NCI-H2171 (cell line): ENCODE data around the gene MRPL23.

Experiments used
- DNase-seq: peaks from one replicate; lab custom pipeline; 2025; lab: John Stamatoyannopoulos, UW

Gene MRPL23

GRCh38 chr11:1921574-1922141 is 25.5 kb upstream of the MRPL23 start:
- no peak for DNase-seq

DNA sequence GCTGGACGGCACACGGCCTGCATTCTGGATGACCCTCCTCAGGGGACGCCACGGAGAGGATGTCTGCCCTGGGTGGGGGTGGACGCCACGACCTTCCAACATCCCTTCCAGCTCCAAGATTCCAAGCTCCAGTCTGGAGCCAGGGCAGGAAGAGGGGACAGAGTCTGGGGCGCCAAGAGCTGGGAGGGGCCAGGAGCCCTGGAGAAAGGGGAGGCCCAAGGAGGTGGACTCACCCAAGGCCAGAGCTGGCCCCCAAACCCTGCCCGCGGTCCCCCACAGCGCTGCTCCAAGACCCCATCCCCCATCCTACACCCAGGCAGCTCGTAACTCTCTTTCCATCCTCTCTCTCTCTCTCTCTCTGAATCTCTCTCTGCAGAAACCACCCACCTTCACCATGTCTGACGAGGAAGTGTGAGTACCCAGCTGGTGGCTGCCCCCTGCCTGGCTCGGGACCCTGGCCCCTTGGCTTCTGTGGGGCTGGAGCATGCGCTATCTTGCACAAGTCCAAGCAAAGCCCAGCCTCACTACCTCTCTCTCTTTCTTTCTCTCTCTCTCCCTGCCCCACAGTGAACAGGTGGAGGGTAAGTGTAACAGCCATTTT is 24.6 kb upstream of the MRPL23 start:
- DNase-seq = no peak

DNA sequence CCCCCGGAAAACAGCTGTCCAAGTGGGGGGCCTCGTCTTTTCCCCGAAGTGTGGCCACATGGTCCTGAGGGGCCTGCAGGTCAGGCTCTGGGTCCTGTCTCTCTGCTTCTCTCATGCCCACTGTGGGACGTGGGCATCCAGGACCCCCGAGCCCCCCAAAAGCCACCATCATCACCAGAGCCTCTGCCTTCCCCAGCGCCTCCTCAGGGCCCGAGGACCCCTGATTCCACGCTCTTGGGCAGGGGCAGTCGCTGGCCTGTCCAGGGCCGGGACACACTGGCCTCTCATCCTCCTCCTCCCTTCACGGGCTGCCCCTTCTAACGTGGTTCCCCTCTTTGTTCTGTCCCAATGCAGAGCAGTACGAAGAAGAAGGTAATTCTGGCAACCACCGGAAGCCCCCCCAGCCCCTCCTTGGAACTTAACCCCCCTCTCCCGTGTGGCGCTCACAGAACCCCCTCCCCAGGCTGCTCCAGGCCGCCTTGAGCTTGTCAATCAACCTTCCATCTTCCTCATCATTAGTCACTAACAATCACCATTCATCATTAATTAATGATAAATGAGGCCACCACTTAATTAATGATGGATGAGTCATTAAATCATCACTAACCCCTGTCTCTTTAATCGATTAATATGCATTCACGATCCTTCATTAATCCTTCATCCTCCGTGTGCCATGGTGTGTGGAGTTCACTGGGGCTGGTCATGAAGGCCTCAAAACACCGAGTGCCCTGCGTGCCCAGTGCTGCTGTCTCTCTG is 23.8 kb upstream of the MRPL23 start:
- no peak for DNase-seq

DNA sequence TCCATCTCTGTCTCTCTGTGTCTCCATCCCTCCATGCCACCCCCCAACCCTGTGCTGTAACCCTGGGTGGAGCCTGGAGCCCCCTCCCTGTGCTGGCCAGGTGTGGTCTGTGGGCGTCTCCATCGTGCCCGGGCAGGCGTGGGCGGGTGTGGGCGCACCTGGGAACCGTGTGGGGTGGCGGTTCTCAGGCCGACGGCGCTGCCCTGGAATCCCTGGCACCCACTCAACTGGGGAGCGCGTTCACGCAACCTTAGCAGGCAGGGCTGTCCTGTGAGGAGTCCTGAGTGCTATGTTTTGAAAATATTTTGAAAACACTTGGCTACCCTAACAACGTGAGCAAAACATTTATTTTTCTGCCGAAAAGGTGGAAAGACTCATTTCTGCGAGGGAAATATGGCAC is 23.0 kb upstream of the MRPL23 start:
- DNase-seq = no peak

DNA sequence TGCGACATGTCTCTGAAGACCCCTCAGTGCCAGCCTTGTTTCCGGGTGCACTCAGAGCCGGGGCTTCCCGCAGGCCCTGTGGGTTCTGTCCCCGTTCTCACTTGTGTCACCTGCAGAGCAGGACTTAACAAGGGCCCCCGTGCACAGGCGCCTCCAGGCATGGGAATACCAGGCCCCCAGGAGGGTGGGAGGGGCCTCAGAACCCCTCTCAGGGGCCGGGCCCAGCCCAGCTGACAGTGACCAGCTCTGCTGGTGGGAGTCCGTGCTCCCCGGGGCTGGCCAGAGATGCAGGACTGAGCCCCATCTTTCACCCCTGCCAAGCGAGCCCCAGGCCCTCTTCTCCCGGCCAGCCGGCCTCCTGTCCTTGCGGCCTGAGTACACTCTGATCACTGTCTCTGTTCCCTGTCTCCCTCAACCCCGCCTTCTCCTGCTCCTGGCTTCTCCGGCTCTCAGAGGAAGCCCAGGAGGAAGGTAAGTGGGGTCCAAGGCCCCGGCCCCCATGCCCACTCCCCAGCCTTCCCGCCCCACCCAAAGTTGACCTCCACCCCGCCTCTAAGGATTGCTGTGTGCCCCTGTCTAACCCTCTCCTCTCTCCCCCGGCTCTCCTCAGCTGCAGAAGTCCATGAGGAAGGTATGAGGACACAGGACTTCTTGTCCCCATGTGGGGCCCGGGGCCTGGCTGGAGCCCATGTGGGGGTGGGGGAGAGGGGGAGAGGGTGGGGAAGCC is 22.3 kb upstream of the MRPL23 start:
- no peak for DNase-seq

- no peak for DNase-seq
Observed at GRCh38 chr11:1925373-1926155, 21.6 kb upstream of the MRPL23 start.

DNA sequence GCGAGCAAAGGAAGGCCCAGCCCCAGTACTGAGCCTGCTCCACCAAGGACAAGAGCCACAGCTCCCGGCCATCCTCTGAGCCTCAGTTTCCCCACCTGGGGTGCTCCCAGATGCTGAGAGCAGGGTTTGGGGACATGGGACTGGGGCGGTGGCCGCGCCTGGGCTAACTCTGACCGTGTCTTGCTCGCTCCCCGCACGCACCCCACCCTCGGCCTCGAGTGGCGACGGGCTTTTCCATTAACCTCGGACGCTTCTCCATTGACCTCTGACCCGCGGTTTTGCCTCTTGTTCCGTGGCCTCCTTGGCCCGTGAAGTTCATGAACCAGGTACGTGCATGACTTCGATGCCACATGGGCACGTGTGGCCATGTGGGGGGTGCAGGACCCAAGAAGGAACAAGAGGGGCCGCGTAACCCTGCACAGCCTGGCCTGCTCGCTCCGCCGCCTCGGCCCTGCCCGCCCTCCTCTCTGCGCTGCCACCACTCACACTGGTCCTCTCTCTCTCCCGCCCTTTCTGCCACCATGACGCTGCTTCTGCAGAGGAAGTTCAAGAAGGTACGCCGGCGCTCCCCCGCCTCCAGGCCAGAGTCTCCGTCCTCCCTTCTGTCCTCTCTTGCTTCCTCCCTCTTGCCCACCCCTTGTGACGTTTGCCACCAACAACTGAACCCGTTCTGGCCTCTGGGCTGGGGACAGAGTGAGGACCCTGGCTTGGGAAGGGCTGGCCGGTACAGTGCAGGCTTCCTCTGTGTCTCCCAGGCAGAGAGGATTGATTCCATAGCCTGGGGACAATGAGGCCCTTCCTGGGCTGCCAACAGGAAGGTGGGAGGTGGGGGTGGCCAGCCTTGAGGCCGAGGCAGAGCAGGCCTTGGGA is 20.7 kb upstream of the MRPL23 start:
- no peak for DNase-seq

GRCh38 chr11:1927026-1927847 is 19.9 kb upstream of the MRPL23 start:
- no peak for DNase-seq

- DNase-seq = no peak
Observed at GRCh38 chr11:1927848-1928469, 19.2 kb upstream of the MRPL23 start.

- no peak for DNase-seq
Observed at GRCh38 chr11:1928470-1928890, 18.7 kb upstream of the MRPL23 start.

DNA sequence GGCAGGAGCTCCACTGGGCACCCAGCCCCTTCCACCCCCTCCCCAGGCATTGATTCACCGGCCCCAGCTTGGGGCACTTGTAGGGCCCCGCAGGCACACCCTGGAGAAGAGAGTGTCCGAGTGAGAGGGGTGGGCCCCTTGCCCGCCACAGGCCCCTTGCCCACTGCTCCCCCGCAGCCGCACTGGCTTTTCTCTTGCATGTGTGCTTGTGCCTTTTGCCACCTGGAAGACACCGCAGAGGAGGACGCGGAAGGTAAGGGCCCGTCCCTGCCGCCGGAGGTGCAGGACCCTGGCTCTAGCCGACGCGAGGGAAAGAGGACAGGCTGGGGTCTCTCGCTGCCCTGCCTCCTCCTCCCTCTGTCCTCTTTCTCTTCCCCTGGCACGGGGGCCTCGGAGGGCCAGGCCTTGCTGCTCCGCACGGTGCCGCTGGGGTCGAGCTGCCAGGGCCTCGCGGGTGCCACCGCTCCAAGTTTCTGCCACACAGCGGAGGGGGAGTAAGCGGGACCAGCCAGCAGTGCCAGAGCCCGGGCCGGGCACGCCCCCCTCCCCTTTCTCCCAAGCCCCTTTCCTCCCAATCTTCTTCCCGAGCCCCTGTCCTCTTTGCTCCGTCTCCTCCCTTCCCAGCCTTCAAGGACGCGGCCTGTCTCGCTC is 18.1 kb upstream of the MRPL23 start:
- DNase-seq = no peak

- DNase-seq = no peak
Observed at GRCh38 chr11:1929621-1930461, 17.3 kb upstream of the MRPL23 start.

- no peak for DNase-seq
Observed at GRCh38 chr11:1930462-1930830, 16.7 kb upstream of the MRPL23 start.

DNA sequence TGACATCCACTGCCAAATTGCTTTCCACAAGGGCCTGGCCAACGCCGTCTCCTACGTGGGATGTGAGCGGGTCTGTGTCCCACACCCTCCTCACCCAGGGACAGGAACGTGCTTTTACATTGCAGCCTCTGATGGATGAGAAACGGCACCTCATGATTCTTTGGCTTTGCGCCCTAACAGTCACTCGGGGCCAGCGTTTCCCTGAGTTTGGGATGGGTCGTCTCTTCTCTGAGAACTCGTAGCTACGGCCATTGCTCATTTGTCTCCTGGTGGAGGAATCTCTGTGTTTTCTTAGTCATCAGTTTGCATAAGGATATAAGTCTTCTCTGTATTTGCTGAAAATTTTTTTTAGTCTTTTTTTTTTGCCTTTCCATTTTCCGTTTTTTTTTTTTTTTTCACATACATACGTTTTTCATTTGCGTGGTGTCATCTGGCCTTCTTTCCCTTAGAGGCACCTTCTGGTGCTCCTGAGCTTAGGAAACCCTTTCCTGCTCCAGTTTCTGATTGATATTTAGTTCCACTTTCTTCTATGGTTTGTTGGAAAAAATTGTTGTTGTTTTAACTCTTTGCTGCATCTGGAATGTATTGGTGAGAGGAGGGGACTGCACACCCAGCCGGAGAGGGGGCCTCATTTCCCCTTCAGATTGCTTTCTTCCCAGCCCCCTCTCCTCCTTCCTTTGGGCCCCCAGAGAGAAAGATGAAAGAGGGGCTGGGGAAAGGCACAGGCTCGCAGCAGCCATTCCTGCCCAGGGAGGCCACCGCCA is 15.6 kb upstream of the MRPL23 start:
- DNase-seq = no peak

DNA sequence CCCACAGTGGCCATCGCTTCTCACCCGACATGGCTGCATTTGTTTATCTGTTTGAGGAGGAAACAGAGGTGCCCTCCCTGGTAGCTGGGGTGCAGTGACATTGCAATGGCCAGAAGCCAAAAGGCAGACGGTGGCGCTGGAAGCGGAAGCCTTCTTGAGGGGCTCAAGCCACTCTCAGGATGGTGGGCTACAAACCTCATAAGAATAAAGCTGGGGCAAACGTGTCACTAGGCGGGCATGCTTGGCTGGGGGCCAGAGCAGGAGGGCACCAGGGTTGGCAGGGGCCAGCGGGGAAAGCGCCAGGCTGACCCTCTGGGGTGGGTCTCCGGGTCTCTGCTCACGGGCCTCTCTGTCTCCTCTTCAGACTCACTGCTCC is 15.0 kb upstream of the MRPL23 start:
- DNase-seq = no peak

DNA sequence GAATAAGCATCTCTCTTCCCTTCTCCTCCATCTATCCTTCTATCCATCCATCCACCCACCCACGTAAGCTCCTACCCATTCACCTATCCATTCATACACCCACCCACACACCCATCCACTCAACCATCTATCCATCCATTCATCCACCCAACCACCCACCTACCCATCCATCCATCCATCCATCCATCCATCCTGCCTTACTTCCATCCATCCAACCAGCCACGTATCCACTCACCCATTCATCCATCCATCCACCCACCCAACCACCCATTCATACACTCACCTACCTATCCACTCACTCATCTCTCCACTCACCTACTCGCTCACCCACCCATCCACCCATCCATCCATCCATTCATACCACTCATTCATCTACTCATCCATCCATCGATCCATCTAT is 14.5 kb upstream of the MRPL23 start:
- no peak for DNase-seq
